Mesenchymal stem cell (in vitro differentiated cells and primary cell): ENCODE measurements around the gene SEPTIN5.

Experiments used
- DNase-seq: peaks from one replicate; pipeline ENCODE4 v3.0.0-alpha.2; 2013
- H2AFZ ChIP-seq: one replicate; pipeline ENCODE4 v1.6.1; 2013; ENCODE audit warnings: low read depth, mild to moderate bottlenecking, control low read depth, inconsistent platforms, low read length, moderate library complexity
- H2AK5ac ChIP-seq: 2 replicates; pipeline ENCODE4 v1.6.1; 2013; ENCODE audit warnings: low read length, moderate library complexity, mild to moderate bottlenecking, inconsistent platforms; ENCODE audit not compliant: severe bottlenecking
- H2BK120ac ChIP-seq: one replicate; pipeline ENCODE4 v1.6.1; 2013; ENCODE audit warnings: low read depth, mild to moderate bottlenecking, inconsistent platforms, low read length, moderate library complexity
- H2BK12ac ChIP-seq, 2 experiments: one replicate each; pipeline ENCODE4 v1.6.1; 2013; ENCODE audit warnings: inconsistent platforms in 2 of 2, low read length in 2 of 2, mild to moderate bottlenecking in 2 of 2, moderate library complexity in 2 of 2, control low read depth in 1 of 2
- H2BK15ac ChIP-seq: one replicate; pipeline ENCODE4 v1.6.1; 2013; ENCODE audit warnings: mild to moderate bottlenecking, low read depth, inconsistent platforms; ENCODE audit not compliant: poor library complexity, severe bottlenecking
- H2BK5ac ChIP-seq: 2 replicates; pipeline ENCODE4 v1.6.1; 2013; ENCODE audit warnings: low read depth, mild to moderate bottlenecking, low read length, control low read depth, inconsistent platforms; ENCODE audit not compliant: poor library complexity, severe bottlenecking
- H3K14ac ChIP-seq, 2 experiments: one replicate each; pipeline ENCODE4 v1.6.1; 2013; ENCODE audit warnings: inconsistent platforms in 2 of 2, low read length in 2 of 2, control low read depth in 1 of 2, mild to moderate bottlenecking in 1 of 2, moderate library complexity in 1 of 2
- H3K18ac ChIP-seq, 2 experiments: one replicate each; pipeline ENCODE4 v1.6.1; 2013; ENCODE audit warnings: inconsistent platforms in 2 of 2, low read length in 2 of 2, control low read depth in 1 of 2, low read depth in 1 of 2, mild to moderate bottlenecking in 1 of 2
- H3K23ac ChIP-seq, 2 experiments: one replicate each; pipeline ENCODE4 v1.6.1; 2013; ENCODE audit warnings: inconsistent platforms in 2 of 2, low read length in 2 of 2, mild to moderate bottlenecking in 2 of 2, moderate library complexity in 2 of 2, control low read depth in 1 of 2
- H3K27ac ChIP-seq: 2 replicates; pipeline ENCODE4 v1.5.1; 2013; ENCODE audit warnings: mild to moderate bottlenecking, moderate library complexity, low read length, control low read depth, inconsistent platforms; ENCODE audit not compliant: poor library complexity, severe bottlenecking
- H3K27me3 ChIP-seq, 2 experiments: 2 replicates each; pipeline versions ENCODE4 v1.6.1 to v1.7.0; 2013; ENCODE audit warnings: low read length in 2 of 2, mild to moderate bottlenecking in 2 of 2, moderate library complexity in 2 of 2, control low read depth in 1 of 2, inconsistent platforms in 1 of 2; ENCODE audit not compliant: control insufficient read depth in 1 of 2, insufficient read depth in 1 of 2
- H3K36me3 ChIP-seq, 2 experiments: 2 replicates each; pipeline versions ENCODE4 v1.6.1 to v1.7.0; 2013; ENCODE audit warnings: low read length in 2 of 2, control low read depth in 1 of 2, inconsistent platforms in 1 of 2, low read depth in 1 of 2, mild to moderate bottlenecking in 1 of 2; ENCODE audit not compliant: insufficient read depth in 2 of 2, control insufficient read depth in 1 of 2
- H3K4ac ChIP-seq, 2 experiments: one replicate each; pipeline ENCODE4 v1.6.1; 2013; ENCODE audit warnings: inconsistent platforms in 2 of 2, low read length in 2 of 2, mild to moderate bottlenecking in 2 of 2, moderate library complexity in 2 of 2, control low read depth in 1 of 2, low read depth in 1 of 2
- H3K4me1 ChIP-seq: 2 replicates; pipeline ENCODE4 v1.6.1; 2013; ENCODE audit warnings: low read depth, low read length, control low read depth; ENCODE audit not compliant: control insufficient read depth, insufficient read depth
- H3K4me2 ChIP-seq: 2 replicates; pipeline ENCODE4 v1.6.1; 2013; ENCODE audit warnings: low read length, mild to moderate bottlenecking, inconsistent platforms; ENCODE audit not compliant: poor library complexity, severe bottlenecking
- H3K4me3 ChIP-seq, 2 experiments: 2 replicates each; pipeline versions ENCODE4 v1.5.1 to v1.7.0; 2013; ENCODE audit warnings: low read length in 2 of 2, mild to moderate bottlenecking in 2 of 2, control low read depth in 1 of 2, low read depth in 1 of 2; ENCODE audit not compliant: insufficient read depth in 1 of 2
- H3K79me1 ChIP-seq: replicated peaks from 2 replicates; pipeline ENCODE4 v1.6.1; 2013; ENCODE audit warnings: mild to moderate bottlenecking, control low read depth, low read length, inconsistent platforms; ENCODE audit not compliant: poor library complexity, severe bottlenecking
- H3K9ac ChIP-seq: 2 replicates; pipeline ENCODE4 v1.7.0; 2013; ENCODE audit warnings: mild to moderate bottlenecking, low read length, moderate library complexity
- H3K9me3 ChIP-seq: 2 replicates; pipeline ENCODE4 v1.7.0; 2013; ENCODE audit warnings: mild to moderate bottlenecking, low read length; ENCODE audit not compliant: control insufficient read depth
- H4K8ac ChIP-seq: one replicate; pipeline ENCODE4 v1.6.1; 2013; ENCODE audit warnings: inconsistent platforms, mild to moderate bottlenecking, low read length, moderate library complexity
- H4K91ac ChIP-seq: one replicate; pipeline ENCODE4 v1.6.1; 2013; ENCODE audit warnings: mild to moderate bottlenecking, low read length, inconsistent platforms
- WGBS: methylation state at CpG from one replicate; pipeline ENCODE4 v1.1.7; 2013; ENCODE audit warnings: mixed read lengths; 5-methylcytosine and 5-hydroxymethylcytosine counted together

SEPTIN5 gene

DNA sequence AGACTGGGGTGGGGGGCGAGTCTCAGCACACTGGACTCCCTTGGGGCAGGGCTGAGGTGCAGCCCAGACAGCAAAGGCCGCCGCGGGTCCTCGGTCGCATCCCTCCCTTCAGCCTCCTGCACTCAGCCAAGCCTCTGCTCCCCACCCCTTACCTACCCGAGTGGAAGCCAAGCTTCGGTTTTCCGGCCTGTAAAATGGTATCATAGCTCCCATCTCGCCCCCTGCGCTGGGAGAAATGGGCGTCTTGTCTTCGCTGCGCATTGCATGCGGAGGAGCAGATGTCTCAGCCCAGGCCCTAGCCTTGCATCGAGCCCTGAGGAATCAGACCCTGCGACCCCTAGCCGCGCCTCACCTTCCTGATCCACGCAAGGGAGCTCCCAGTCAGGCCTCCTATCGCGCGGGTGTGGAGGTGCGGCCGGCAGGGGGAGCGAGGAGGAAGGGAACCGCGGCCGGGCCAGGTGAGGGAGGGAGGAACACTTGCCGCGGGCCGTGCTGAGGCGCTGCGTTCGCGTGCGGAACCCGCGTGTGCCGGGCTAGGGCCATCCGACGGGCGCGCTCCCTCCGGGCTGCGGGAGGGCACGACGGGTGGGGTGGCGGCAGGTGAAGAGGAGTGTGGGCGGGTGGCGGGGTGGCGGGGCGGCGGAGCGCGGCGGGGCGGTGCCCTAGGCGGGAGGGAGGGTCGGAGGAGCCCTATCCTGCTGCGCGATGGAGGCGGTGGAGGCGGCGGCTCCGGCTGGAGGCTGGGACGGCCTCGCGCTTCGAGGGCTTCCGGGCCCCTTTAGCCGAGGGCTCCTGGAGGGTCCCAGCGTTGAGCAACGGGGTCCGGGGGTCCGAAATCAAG lies 42.2 kb downstream of the SEPTIN5 start:
- Histone ChIP-seq H2AK5ac (no peak overlapping the region), H3K4ac (no peak overlapping the region), H4K91ac (no peak overlapping the region), H3K27me3 (peaks cover 67 to 88% of the 10 kb centered on the region in 2 experiments), H3K4me3 (no peak overlapping the region), H2BK5ac (no peak overlapping the region), H3K14ac (no peak overlapping the region), H3K27ac (no peak overlapping the region), H2BK15ac (no peak overlapping the region), H2AFZ (no peak overlapping the region), H3K18ac (no peak overlapping the region), H3K23ac (no peak overlapping the region), H3K9me3 (no peaks in the 10 kb centered on the region), H2BK120ac (no peak overlapping the region), H4K8ac (no peak overlapping the region), H3K36me3 (peaks cover 0 to 5% of the 10 kb centered on the region in 2 experiments), H3K4me1 (peaks cover 34% of the 10 kb centered on the region), H2BK12ac (no peak overlapping the region), H3K9ac (no peak overlapping the region), H3K4me2 (peak overlapping the region; percentile 43), H3K79me1 (no peaks in the 10 kb centered on the region)
- peak; percentile 20 for DNase-seq
- 7% methylated on average over 52 of the region's 76 CpGs for whole genome bisulfite sequencing

DNA sequence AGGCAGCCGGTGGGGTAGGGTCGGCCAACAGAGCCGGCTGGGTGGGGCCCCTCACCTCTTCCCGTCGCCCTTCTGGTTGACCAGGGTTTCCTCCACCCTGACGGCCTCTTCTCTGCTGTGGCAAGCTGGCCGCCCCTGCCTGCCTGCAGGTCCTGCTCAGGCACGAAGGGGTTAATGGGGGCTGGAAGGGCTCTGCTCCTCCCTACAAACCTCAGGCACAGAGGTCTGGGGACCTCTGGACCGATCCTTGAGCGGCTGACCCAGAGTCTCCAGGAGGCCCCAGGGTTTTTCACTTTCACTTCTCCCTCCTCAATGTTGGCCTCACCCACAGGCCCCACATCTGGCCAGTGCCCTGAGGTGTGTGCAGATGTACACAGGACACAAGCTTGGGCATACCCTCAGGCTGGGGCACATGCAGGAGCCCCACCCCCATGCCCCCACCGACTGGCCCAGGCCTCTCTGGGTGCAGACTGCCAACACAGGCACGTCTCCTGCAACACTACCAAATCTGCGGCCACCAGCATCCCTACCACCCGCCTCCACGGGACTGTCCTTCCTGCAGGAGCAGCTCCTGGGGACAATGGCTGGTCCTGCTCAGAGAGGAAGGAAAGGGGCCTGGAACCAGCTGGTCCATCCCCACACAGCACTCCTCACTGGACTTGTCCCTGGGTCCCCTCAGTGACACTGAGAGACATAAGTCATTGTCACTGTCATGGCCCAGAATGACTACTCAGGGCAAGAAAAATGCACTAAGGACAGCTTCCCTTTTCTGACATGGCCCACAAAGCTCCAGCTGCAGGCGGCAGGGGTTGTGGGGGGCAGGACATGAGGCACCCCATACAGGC lies 43.1 kb downstream of the SEPTIN5 start:
- Histone ChIP-seq H3K14ac (no peak overlapping the region), H2BK120ac (no peak overlapping the region), H3K27me3 (peaks cover 67 to 88% of the 10 kb centered on the region in 2 experiments), H2BK5ac (no peak overlapping the region), H3K36me3 (peaks cover 0 to 5% of the 10 kb centered on the region in 2 experiments), H3K4me3 (no peak overlapping the region), H2AFZ (no peak overlapping the region), H3K9ac (no peak overlapping the region), H2BK15ac (no peak overlapping the region), H4K91ac (no peak overlapping the region), H3K23ac (no peak overlapping the region), H3K4me1 (peaks cover 36% of the 10 kb centered on the region), H2AK5ac (no peak overlapping the region), H3K4ac (no peak overlapping the region), H3K27ac (no peak overlapping the region), H3K18ac (no peak overlapping the region), H4K8ac (no peak overlapping the region), H3K4me2 (no peak overlapping the region), H3K79me1 (no peaks in the 10 kb centered on the region), H2BK12ac (no peak overlapping the region), H3K9me3 (no peaks in the 10 kb centered on the region)
- peak; percentile 31 for DNase-seq
- 21% methylated on average over 16 of the region's 16 CpGs for WGBS

DNA sequence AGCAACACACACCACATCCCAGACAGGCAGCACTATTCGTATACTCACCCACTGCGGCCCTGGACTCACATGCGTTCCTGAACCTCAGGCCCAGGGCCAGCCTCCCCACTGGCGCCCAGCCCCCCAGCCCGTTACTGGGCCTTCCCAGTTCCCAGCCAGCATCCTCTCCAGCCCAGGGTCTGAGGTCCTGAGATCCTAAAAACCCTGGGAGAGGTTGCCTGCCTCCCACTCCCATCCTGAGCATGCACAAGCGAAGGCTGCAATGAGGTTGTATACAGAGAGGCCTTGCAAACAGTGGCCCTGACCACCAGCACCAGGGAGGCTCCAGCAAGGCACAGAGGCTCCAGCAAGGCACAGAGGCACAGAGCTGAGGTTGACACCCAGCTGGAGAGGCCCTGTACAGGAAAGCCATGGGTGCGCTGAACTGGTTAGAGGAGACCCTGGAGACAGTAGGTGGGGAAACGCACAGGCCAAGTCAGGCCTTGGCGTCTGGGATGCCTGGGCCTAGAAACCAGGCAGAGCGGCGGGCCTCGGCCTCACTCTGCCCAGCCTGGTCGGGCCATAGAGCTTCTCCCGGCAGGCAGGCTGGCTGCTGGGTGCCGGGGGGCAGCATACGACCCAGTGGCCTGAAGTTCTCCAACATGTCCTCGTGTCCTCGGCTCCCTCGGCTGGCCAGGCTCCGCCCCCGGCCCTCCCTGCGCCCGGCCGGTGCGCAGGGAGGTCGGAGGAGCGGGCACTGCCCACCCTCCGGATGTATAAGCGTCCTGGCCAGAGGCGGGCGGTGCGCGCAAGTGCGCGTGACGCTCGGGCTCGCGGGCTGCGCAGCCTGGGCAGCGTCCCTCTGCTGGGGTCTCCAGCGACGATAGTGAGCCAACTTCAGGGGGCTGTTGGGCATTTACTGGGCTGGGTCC lies 43.9 kb downstream of the SEPTIN5 start:
- 21% methylated on average over 43 of the region's 43 CpGs for WGBS
- H2BK15ac ChIP-seq, result no peak overlapping the region
- H2BK12ac ChIP-seq, result no peak overlapping the region
- peaks cover 36% of the 10 kb centered on the region for H3K4me1 ChIP-seq
- H2AFZ ChIP-seq, result no peak overlapping the region
- H4K8ac ChIP-seq, result no peak overlapping the region
- peaks cover 0 to 5% of the 10 kb centered on the region in 2 experiments for H3K36me3 ChIP-seq
- H3K4me3 ChIP-seq, result no peak overlapping the region
- H3K18ac ChIP-seq, result no peak overlapping the region
- no peak overlapping the region for H2BK120ac ChIP-seq
- no peak for DNase-seq
- no peak overlapping the region for H2AK5ac ChIP-seq
- no peak overlapping the region for H3K27ac ChIP-seq
- no peak overlapping the region for H3K14ac ChIP-seq
- no peak overlapping the region for H3K23ac ChIP-seq
- H3K79me1 ChIP-seq, result no peaks in the 10 kb centered on the region
- H3K9ac ChIP-seq, result no peak overlapping the region
- H3K4me2 ChIP-seq, result no peak overlapping the region
- no peak overlapping the region for H3K4ac ChIP-seq
- H3K27me3 ChIP-seq, result peaks cover 76 to 88% of the 10 kb centered on the region in 2 experiments
- H3K9me3 ChIP-seq, result no peaks in the 10 kb centered on the region
- no peak overlapping the region for H2BK5ac ChIP-seq
- H4K91ac ChIP-seq, result no peak overlapping the region
